NCI-H2227 (cell line): Measurements from ENCODE around the gene TCEA2.

Source experiments
- DNase-seq: peaks from one replicate; lab custom pipeline; 2025; ENCODE audit not compliant: unreplicated experiment; lab: John Stamatoyannopoulos, UW

Gene TCEA2

GRCh38 chr20:64063389-64064144, 569 bp downstream of the TCEA2 start:
- DNase-seq = no peak

GRCh38 chr20:64064145-64064698, 1.2 kb downstream of the TCEA2 start:
- no peak for DNase-seq

- DNase-seq = no peak
Measured at GRCh38 chr20:64065062-64065973, 2.3 kb downstream of the TCEA2 start.

GRCh38 chr20:64065974-64066343, 3.0 kb downstream of the TCEA2 start:
- DNase-seq = no peak

GRCh38 chr20:64067005-64067632, 4.1 kb downstream of the TCEA2 start:
- DNase-seq = no peak

GRCh38 chr20:64067733-64068307, 4.8 kb downstream of the TCEA2 start:
- DNase-seq = no peak

GRCh38 chr20:64068386-64069208, 5.6 kb downstream of the TCEA2 start:
- DNase-seq = no peak

GRCh38 chr20:64069209-64069613, 6.2 kb downstream of the TCEA2 start:
- no peak for DNase-seq

- peak; percentile 36 for DNase-seq
Measured at GRCh38 chr20:64069614-64070243, 6.7 kb downstream of the TCEA2 start.

GRCh38 chr20:64070244-64070993, 7.4 kb downstream of the TCEA2 start:
- no peak for DNase-seq

- no peak for DNase-seq
Measured at GRCh38 chr20:64071341-64072332, 8.6 kb downstream of the TCEA2 start.

- no peak for DNase-seq
Measured at GRCh38 chr20:64072498-64073063, 9.6 kb downstream of the TCEA2 start.

GRCh38 chr20:64073476-64074183, 10.6 kb downstream of the TCEA2 start:
- DNase-seq = no peak

GRCh38 chr20:64074184-64074789, 11.3 kb downstream of the TCEA2 start:
- DNase-seq = no peak

GRCh38 chr20:64074963-64075362, 12.0 kb downstream of the TCEA2 start:
- no peak for DNase-seq

GRCh38 chr20:64075556-64075955, 12.6 kb downstream of the TCEA2 start:
- DNase-seq = no peak
